Activated CD4-positive, alpha-beta T cell treated with anti-CD3 and anti-CD28 coated beads, Interleukin-2, amount 50 U/mL, for 1 hour (primary cell): Measurements from ENCODE around the gene KRTAP4-6.
"Not testable (repeated sequence)": the region's sequence is repeated elsewhere in the genome, so short reads cannot be mapped to it uniquely, and the experiment has no call there.

Experiments
- DNase-seq: peaks from one replicate; pipeline ENCODE4 v3.0.0-alpha.2; 2020

KRTAP4-6 gene

GRCh38 chr17:41145261-41145660 is 4.9 kb upstream of the KRTAP4-6 start:
- no peak for DNase-seq

- no peak for DNase-seq
These were observed 4.5 kb upstream of the KRTAP4-6 start for GRCh38 chr17:41144846-41145245.

- DNase-seq, result no peak
These were observed 1.0 kb upstream of the KRTAP4-6 start for GRCh38 chr17:41141361-41141760.

- not testable (repeated sequence) for DNase-seq
These were observed 479 bp downstream of the KRTAP4-6 start for GRCh38 chr17:41139865-41140264.

- no peak for DNase-seq
These were observed 6.2 kb downstream of the KRTAP4-6 start for GRCh38 chr17:41133880-41134735.

GRCh38 chr17:41131979-41132378 is 8.4 kb downstream of the KRTAP4-6 start:
- no peak for DNase-seq

GRCh38 chr17:41127371-41127770 is 13.0 kb downstream of the KRTAP4-6 start:
- no peak for DNase-seq

- no peak for DNase-seq
These were observed 13.9 kb downstream of the KRTAP4-6 start for GRCh38 chr17:41126412-41126811.

- no peak for DNase-seq
These were observed 15.3 kb downstream of the KRTAP4-6 start for GRCh38 chr17:41125064-41125463.

- DNase-seq, result not testable (repeated sequence)
These were observed 16.4 kb downstream of the KRTAP4-6 start, which contains the start of gene KRTAP4-12 for GRCh38 chr17:41123991-41124371. TSS of gene KRTAP4-12 (minus strand) at chr17:41124182. CDS start at chr17:41124122, 60 bp downstream.

GRCh38 chr17:41123292-41123990 is 16.9 kb downstream of the KRTAP4-6 start:
- not testable (repeated sequence) for DNase-seq

- no peak for DNase-seq
These were observed 18.6 kb downstream of the KRTAP4-6 start for GRCh38 chr17:41121742-41122141.

- DNase-seq, result not testable (repeated sequence)
These were observed 20.4 kb downstream of the KRTAP4-6 start for GRCh38 chr17:41119696-41120690.

GRCh38 chr17:41118721-41119120 is 21.6 kb downstream of the KRTAP4-6 start:
- DNase-seq, result no peak

- DNase-seq, result not testable (repeated sequence)
These were observed 22.4 kb downstream of the KRTAP4-6 start, which contains the start of gene KRTAP4-11 for GRCh38 chr17:41117846-41118386. TSS of gene KRTAP4-11 (minus strand) at chr17:41118373. CDS start at chr17:41118315, 58 bp downstream.

- no peak for DNase-seq
These were observed 24.0 kb downstream of the KRTAP4-6 start for GRCh38 chr17:41116297-41116696.

- no peak for DNase-seq
These were observed 29.0 kb downstream of the KRTAP4-6 start for GRCh38 chr17:41111151-41111885.

GRCh38 chr17:41108728-41109386 is 31.5 kb downstream of the KRTAP4-6 start:
- not testable (repeated sequence) for DNase-seq

- DNase-seq, result no peak
These were observed 32.3 kb downstream of the KRTAP4-6 start for GRCh38 chr17:41107941-41108450.

- not testable (repeated sequence) for DNase-seq
These were observed 35.0 kb downstream of the KRTAP4-6 start, which contains the start of gene KRTAP4-9 for GRCh38 chr17:41105347-41105746. TSS of gene KRTAP4-9 (plus strand) at chr17:41105389. CDS start at chr17:41105389, 0 bp downstream.
